OCI-LY1 (cell line): Measurements from ENCODE around the gene FARP1.

Source experiments
- CTCF ChIP-seq: fragments of 200-600 bp; sonication (generic), shearing (Covaris generic); IDR thresholded peaks from 2 replicates; pipeline ENCODE4 v1.5.1; 2017; ENCODE audit warnings: mild to moderate bottlenecking, antibody characterized with exemption, low read length, moderate library complexity, mixed read lengths
- EZH2 ChIP-seq: fragments of 200-600 bp; sonication (generic), shearing (Covaris generic); IDR thresholded peaks from 2 replicates; pipeline ENCODE4 v1.8.0; 2017; ENCODE audit warnings: borderline replicate concordance, mixed run types, mild to moderate bottlenecking, antibody characterized with exemption, low read length, moderate library complexity, mixed read lengths

GRCh38 chr13:98275681-98276171 is 132.8 kb downstream of the FARP1 start:
- no peak for TF ChIP-seq CTCF
- TF ChIP-seq EZH2: no peak
